Epithelial cell of umbilical artery (primary cell): ENCODE data around the gene ADAMTS2. TPM values are rescaled to one million over a fixed set of nuclear protein-coding genes. Genes with fewer than 3 reads are reported as not detected.

Source experiments
- total RNA-seq: library from RNA; depleted of rRNA; stranded (reverse); fragments of >200 nt; gene quantifications from 2 replicates; pipeline ENCODE4 v1.2.3, GENCODE V29; 2014

ADAMTS2 gene
- 0.32 and 4.7 TPM in 2 replicates for total RNA-seq

DNA sequence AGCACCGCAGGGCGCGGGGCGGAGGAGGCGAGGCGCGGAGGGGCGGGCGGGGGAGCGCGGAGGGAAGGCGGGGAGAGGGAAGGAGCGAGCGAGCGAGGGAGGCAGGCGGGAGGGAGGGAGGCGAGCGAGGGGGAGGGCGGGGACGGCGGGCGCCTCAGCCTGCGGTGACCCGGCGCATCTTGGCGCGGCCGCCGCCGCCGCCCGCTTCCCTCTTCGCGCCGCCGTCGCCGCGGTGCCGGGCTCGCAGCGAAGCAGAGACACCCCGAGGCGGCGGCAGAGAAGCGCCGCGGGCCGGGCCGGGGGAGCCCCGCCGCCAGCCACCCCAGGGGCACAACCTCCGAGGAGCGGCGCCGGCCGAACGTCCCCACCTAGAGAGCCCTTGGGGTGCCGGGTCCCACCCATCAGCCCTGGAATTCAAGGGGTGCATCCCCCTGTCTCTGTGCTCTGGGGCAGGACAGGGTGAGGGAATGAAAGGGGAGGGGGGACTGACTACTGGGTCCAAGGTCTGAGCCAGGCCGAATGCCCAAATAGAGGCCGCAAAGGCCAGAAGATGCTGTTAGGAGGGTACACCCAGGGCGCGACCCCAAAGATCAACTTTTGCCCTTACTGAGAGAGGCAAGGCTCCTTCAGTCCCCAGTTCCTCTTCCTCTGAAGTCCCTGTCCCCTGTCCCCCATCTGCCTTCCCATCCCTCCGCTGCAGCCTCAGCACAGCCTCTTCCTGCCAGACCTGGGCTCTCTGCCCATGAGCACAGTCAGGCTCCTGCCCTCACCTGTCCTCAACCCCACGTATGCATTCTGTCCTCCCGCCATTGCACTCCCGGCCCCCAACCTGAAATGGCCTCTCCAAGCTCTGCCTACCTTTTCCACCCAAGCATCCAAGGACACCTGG lies at the start of gene ADAMTS2:
Gene ADAMTS2 (minus strand): TSS at position 29 of the 889 bp plus-strand sequence. CDS start 133 bp downstream, outside the sequence.

Other genes with a start within 250 kb of the ADAMTS2 start
- gene RUFY1, start 205.1 kb upstream of the ADAMTS2 start, total RNA-seq = 46.4 and 47.4 TPM in 2 replicates